C4-2B (cell line): ENCODE results near the gene PCDHGA5.

Source experiments
- ZFX ChIP-seq: fragments of 450-650 bp; IDR thresholded peaks from 2 replicates; pipeline ENCODE4 v1.6.1; 2017
- TF ChIP-seq, protein P1 (sequence below): fragments of 450-650 bp; conservative IDR thresholded peaks from 2 replicates; pipeline ENCODE4 v1.5.1; 2017; ENCODE audit warnings: mild to moderate bottlenecking

DNA sequence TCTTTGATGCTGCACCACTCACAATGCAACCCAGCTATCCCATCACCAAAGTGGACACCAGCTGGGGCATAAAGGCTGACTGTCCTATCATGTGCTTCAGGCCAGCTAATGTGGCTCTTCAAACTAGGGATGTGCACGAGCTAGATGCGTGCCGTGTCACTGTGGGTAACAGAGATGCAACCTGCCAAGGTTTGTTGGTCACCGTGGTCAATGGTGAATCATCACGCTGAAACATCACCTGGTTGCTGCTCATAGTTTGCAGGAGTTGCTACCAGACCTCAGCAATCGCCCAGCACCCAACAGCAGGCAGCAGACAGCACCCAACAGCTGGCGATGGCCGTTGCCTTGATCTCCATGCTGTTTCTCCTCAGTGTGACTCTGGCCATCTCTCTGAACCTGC is 35.7 kb upstream of the PCDHGA5 start:
- TF ChIP-seq, protein P1, sequence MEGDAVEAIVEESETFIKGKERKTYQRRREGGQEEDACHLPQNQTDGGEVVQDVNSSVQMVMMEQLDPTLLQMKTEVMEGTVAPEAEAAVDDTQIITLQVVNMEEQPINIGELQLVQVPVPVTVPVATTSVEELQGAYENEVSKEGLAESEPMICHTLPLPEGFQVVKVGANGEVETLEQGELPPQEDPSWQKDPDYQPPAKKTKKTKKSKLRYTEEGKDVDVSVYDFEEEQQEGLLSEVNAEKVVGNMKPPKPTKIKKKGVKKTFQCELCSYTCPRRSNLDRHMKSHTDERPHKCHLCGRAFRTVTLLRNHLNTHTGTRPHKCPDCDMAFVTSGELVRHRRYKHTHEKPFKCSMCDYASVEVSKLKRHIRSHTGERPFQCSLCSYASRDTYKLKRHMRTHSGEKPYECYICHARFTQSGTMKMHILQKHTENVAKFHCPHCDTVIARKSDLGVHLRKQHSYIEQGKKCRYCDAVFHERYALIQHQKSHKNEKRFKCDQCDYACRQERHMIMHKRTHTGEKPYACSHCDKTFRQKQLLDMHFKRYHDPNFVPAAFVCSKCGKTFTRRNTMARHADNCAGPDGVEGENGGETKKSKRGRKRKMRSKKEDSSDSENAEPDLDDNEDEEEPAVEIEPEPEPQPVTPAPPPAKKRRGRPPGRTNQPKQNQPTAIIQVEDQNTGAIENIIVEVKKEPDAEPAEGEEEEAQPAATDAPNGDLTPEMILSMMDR = no peak
- no peak for TF ChIP-seq ZFX
